ENCODE results near the gene BMERB1.

The BMERB1 gene

DNA sequence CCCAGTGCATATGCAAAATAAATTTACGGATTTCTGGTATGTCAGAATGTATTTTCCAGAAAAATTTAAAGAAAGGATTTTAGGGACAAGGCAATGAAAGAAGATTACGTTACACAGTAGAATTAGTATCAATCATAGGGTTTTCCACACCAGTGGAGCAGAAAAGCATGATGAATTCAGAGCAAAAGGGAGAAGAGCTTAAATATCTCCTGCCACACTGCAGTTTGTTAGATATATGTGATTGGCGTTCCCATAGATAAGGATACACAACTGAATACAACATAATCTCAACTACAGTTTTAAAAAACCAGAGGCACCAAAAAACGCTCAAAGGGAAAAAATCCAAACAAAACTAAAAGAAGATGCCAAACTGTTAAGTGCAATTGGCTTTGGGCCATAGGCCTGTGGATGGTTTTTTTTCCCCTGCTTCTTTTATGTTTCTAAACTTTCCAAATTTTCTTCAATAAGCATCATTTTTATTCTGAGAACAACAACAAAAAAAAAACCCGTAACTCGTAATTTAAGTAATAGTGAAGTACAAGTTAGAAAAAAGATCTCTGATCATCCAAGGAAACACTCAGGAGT, 186.3 kb downstream of the BMERB1 start:
- Mint-ChIP-seq H3K9me3 (no peaks in the 10 kb centered on the region), H3K27ac (peak overlapping the region; percentile 58), H3K4me3 (no peak overlapping the region), H3K4me1 (peaks cover 3% of the 10 kb centered on the region), H3K27me3 (no peaks in the 10 kb centered on the region), H3K36me3 (peaks cover 48% of the 10 kb centered on the region)
- ATAC-seq (ENCODE audit: low read depth) (no peak), DNase-seq (ENCODE audit: low spot score in 2 of 2) (no peak)

GRCh38 chr16:15621456-15621855, 187.1 kb downstream of the BMERB1 start:
- no peak for ATAC-seq (ENCODE audit: low read depth)
- Mint-ChIP-seq H3K27me3 (no peaks in the 10 kb centered on the region), H3K4me3 (no peak overlapping the region), H3K9me3 (no peaks in the 10 kb centered on the region), H3K36me3 (peaks cover 47% of the 10 kb centered on the region), H3K27ac (peak overlapping the region; percentile 60), H3K4me1 (peaks cover 5% of the 10 kb centered on the region)
- no peak for DNase-seq (ENCODE audit: low spot score in 2 of 2)

GRCh38 chr16:15621889-15622288, 187.5 kb downstream of the BMERB1 start:
- Mint-ChIP-seq H3K27ac (peak overlapping the region; percentile 60), H3K9me3 (no peaks in the 10 kb centered on the region)

DNA sequence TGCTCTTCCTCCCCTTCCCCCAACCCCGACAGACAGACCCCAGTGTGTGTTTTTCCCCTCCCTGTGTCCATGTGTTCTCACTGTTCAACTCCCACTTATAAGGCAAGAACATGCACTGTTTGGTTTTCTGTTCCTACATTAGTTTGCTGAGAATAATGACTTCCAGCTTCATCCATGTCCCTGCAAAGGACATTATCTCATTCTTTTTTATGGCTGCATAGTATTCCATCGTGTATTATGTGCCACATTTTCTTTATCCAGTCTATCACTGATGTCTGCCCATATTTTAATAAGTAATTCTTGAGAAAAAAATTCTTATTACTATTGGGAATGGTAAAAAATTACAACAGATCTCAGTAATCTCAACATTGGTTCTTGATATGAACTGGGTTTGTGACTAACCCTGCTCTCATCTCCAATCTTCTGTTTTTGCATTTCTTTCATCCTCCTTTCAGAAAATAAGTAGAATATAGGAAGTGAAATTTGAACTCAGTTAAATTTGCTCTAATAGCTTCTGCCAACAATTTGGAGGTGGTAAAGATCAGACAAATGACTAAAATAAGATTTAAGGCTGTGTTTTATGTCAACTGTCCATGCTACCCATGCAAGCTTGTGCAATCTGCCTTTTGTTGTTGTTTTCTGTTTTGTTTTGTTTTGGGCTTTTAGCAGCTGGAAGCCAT, 197.5 kb downstream of the BMERB1 start:
- Mint-ChIP-seq H3K9me3 (no peaks in the 10 kb centered on the region), H3K4me3 (peak overlapping the region; percentile 53), H3K27ac (peak overlapping the region; percentile 100), H3K27me3 (no peaks in the 10 kb centered on the region), H3K4me1 (peaks cover 39% of the 10 kb centered on the region), H3K36me3 (peaks cover 43% of the 10 kb centered on the region)
- ATAC-seq (ENCODE audit: low read depth) (peak; percentile 3), DNase-seq (ENCODE audit: low spot score in 2 of 2) (no peak)

More at GRCh38 chr16:15621889-15622288, 187.5 kb downstream of the BMERB1 start:
- Mint-ChIP-seq H3K27me3 (no peaks in the 10 kb centered on the region), H3K36me3 (peaks cover 45% of the 10 kb centered on the region), H3K4me1 (peaks cover 5% of the 10 kb centered on the region), H3K4me3 (no peak overlapping the region)
- ATAC-seq (ENCODE audit: low read depth) (no peak), DNase-seq (ENCODE audit: low spot score in 2 of 2) (no peak)

- Mint-ChIP-seq H3K4me3 (peak overlapping the region; percentile 79), H3K27ac (peak overlapping the region; percentile 100)
Measured at GRCh38 chr16:15635926-15636325, 201.5 kb downstream of the BMERB1 start.

GRCh38 chr16:15636392-15636873, 202.0 kb downstream of the BMERB1 start:
- peak overlapping the region; percentile 100 for H3K27ac Mint-ChIP-seq
- peaks cover 46% of the 10 kb centered on the region for H3K36me3 Mint-ChIP-seq
- no peaks in the 10 kb centered on the region for H3K27me3 Mint-ChIP-seq
- peak overlapping the region; percentile 79 for H3K4me3 Mint-ChIP-seq
- no peaks in the 10 kb centered on the region for H3K9me3 Mint-ChIP-seq
- DNase-seq (ENCODE audit: low spot score in 2 of 2): peak in 1 of 2 donors; percentile 56
- H3K4me1 Mint-ChIP-seq: peaks cover 58% of the 10 kb centered on the region
- peak; percentile 82 for ATAC-seq (ENCODE audit: low read depth)

More at GRCh38 chr16:15635926-15636325, 201.5 kb downstream of the BMERB1 start:
- no peaks in the 10 kb centered on the region for H3K9me3 Mint-ChIP-seq
- no peaks in the 10 kb centered on the region for H3K27me3 Mint-ChIP-seq
- peaks cover 46% of the 10 kb centered on the region for H3K36me3 Mint-ChIP-seq
- DNase-seq (ENCODE audit: low spot score in 2 of 2) (no peak), ATAC-seq (ENCODE audit: low read depth) (no peak)
- peaks cover 55% of the 10 kb centered on the region for H3K4me1 Mint-ChIP-seq
